Esophagus muscularis mucosa (tissue), 4 donors: ENCODE measurements around the gene SMIM5. TPM values are rescaled to one million over a fixed set of nuclear protein-coding genes. Genes with fewer than 3 reads are reported as not detected.

Experiments
- DNase-seq: peaks from one replicate; pipeline ENCODE4 v3.0.0-alpha.2; 2017; ENCODE audit errors: extremely low spot score
- H3K27ac ChIP-seq, 4 donors: fragments of 200-600 bp; sonication (generic); replicated peaks in 1 of 4; 1 replicate in 3 of 4; 2 replicates in 1 of 4; pipeline ENCODE4 v1.5.1; 2016 to 2019; ENCODE audit warnings: mild to moderate bottlenecking in 1 of 4
- H3K27me3 ChIP-seq, 4 donors: fragments of 200-600 bp; sonication (generic); one replicate each; pipeline versions ENCODE4 v1.5.1 to v1.6.0; 2016 to 2019
- H3K36me3 ChIP-seq, 4 donors: fragments of 200-600 bp; sonication (generic); one replicate each; pipeline ENCODE4 v1.5.1; 2016 to 2019
- H3K4me1 ChIP-seq, 4 donors: fragments of 200-600 bp; sonication (generic); one replicate each; pipeline ENCODE4 v1.5.1; 2016 to 2019
- H3K4me3 ChIP-seq, 4 donors: fragments of 200-600 bp; sonication (generic); 1 replicate in 2 of 4; 2 replicates in 2 of 4; pipeline ENCODE4 v1.5.1; 2016 to 2019; ENCODE audit warnings: mild to moderate bottlenecking in 4 of 4, moderate library complexity in 1 of 4
- H3K9me3 ChIP-seq, 4 donors: fragments of 200-600 bp; sonication (generic); 1 replicate in 3 of 4; 2 replicates in 1 of 4; pipeline ENCODE4 v1.5.1; 2016 to 2019
- EP300 ChIP-seq: sonication (generic); formaldehyde crosslinking; IDR thresholded peaks from one replicate; pipeline ENCODE4 v1.6.1; 2017; ENCODE audit warnings: antibody characterized with exemption
- POLR2A ChIP-seq: fragments of 450-650 bp; IDR thresholded peaks from one replicate; pipeline ENCODE4 v1.6.1; 2017; ENCODE audit warnings: antibody characterized with exemption, moderate library complexity, mild to moderate bottlenecking, low read depth
- POLR2AphosphoS5 ChIP-seq, 2 donors: sonication (generic); formaldehyde crosslinking; IDR thresholded peaks; one replicate each; pipeline ENCODE4 v1.6.1; 2017; ENCODE audit warnings: antibody characterized with exemption in 2 of 2
- WGBS: methylation state at CpG from one replicate; pipeline ENCODE4 v1.1.5; 2018; 5-methylcytosine and 5-hydroxymethylcytosine counted together
- intact Hi-C: fragments of 100-400 bp; cut with DNase I; formaldehyde crosslinking; loops from one replicate; pipeline ENCODE4 v1.15.1; 2023
- total RNA-seq, 4 donors: library from RNA; depleted of rRNA; stranded (reverse); fragments of >200 nt; gene quantifications; one replicate each; pipeline versions ENCODE4 v1.1.0 to v1.2.1, GENCODE V29; 2016
- TF ChIP-seq, protein P1 (sequence below), 3 experiments: fragments of 200-600 bp in 2 of 3; fragments of 450-650 bp in 1 of 3; sonication (generic) in 2 of 3; IDR thresholded peaks; one replicate each; pipeline ENCODE4 v1.5.1; 2017 to 2019; ENCODE audit warnings: antibody characterized with exemption in 3 of 3, mild to moderate bottlenecking in 2 of 3, moderate library complexity in 1 of 3

Gene SMIM5, protein sequence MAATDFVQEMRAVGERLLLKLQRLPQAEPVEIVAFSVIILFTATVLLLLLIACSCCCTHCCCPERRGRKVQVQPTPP
- total RNA-seq: 1 to 10 TPM; 4.3 to 6.6 (median 5.6) TPM

DNA sequence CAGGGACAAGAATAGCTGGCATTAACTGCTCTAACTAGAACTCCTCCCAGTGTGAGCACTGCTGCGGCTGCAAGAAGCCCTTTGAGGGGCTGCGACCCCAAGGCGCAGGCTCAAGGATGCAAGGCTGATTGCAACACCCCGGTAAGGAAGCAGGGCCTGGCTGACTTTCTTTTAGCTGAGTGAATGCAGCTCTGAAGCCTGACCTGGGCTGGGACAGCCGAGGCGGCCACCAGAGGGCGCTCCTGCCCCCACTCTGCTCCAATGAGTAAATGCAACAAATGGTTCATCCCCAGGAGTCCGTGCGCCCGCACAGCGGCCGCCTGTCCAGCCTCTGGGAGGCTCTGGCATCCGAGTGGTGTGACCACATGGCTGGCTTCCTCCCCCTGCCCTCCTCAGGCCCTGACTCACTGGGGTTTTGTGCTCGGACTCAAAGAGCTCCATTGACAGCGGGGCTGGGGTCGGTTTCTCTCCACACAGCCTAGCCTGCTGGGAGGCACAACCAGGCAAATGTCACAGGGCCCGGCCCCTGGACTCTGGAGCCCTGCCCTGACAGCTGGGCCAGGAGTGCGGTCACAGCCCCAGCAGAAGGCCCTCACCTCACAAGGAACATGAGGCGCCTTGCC, at the start of gene SMIM5:
SMIM5 (plus strand) TSS at position 572 of the 623 bp plus-strand sequence. CDS start 6,768 bp downstream, outside the sequence.
- WGBS: 0% methylated on average over 1 of the region's 19 CpGs
- peak; percentile 97 for DNase-seq
- H3K4me3 ChIP-seq: peak within 1 kb of the TSS; percentile 35 to 48 (median 40)

DNA sequence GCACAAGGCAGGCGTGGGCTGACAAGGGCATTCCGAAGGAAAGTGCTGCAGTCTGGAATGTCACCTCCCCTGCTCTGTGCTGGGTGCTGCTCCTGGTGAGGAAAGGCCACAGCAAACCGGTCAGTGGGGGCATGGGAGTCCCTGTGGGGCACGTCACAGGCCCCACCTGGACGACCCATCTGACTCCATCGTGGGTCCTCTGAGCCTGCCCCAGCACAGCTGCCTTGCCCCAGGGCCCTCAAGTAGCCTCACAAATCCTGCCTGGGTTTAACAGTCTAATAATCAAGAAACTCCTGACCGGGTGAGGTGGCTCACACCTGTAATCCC, 48.4 kb upstream of the SMIM5 start:
- Histone ChIP-seq H3K4me1 (peaks cover 12 to 27% (median 25%) of the 10 kb centered on the region in 4 donors), H3K27me3 (peaks cover 0 to 11% (median 5%) of the 10 kb centered on the region in 4 donors), H3K4me3 (no peak overlapping the region), H3K36me3 (no peaks in the 10 kb centered on the region), H3K9me3 (no peaks in the 10 kb centered on the region), H3K27ac (no peak overlapping the region)
- intact Hi-C loops: loop anchor here (5.0 to 10.0 kb wide), 2 partner anchors 47 to 260 kb away; partner anchors contain the start of gene SMIM5
- WGBS: 100% methylated on average over 2 of the region's 7 CpGs
- DNase-seq: no peak
- TF ChIP-seq POLR2AphosphoS5 (IDR thresholded peaks at IDR 0.05) (no peak), EP300 (no peak), POLR2A (no peak)
- TF ChIP-seq, protein P1, sequence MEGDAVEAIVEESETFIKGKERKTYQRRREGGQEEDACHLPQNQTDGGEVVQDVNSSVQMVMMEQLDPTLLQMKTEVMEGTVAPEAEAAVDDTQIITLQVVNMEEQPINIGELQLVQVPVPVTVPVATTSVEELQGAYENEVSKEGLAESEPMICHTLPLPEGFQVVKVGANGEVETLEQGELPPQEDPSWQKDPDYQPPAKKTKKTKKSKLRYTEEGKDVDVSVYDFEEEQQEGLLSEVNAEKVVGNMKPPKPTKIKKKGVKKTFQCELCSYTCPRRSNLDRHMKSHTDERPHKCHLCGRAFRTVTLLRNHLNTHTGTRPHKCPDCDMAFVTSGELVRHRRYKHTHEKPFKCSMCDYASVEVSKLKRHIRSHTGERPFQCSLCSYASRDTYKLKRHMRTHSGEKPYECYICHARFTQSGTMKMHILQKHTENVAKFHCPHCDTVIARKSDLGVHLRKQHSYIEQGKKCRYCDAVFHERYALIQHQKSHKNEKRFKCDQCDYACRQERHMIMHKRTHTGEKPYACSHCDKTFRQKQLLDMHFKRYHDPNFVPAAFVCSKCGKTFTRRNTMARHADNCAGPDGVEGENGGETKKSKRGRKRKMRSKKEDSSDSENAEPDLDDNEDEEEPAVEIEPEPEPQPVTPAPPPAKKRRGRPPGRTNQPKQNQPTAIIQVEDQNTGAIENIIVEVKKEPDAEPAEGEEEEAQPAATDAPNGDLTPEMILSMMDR (IDR thresholded peaks at IDR 0.05): no peak

More for the DNA sequence above, at the start of gene SMIM5:
- H3K27ac ChIP-seq: peak within 1 kb of the TSS; percentile 74 to 86 (median 86)
- H3K36me3 ChIP-seq: peaks cover 0 to 32% (median 15%) of the 10 kb centered on the region in 4 donors
- H3K27me3 ChIP-seq: no peaks in the 10 kb centered on the region
- TF ChIP-seq, protein P1 (IDR thresholded peaks at IDR 0.05): peak in 2 of 3 experiments; percentile 95 to 96
- peak; percentile 2 for TF ChIP-seq POLR2A
- no peak for TF ChIP-seq EP300
- peak; percentile 31 to 75 for TF ChIP-seq POLR2AphosphoS5 (IDR thresholded peaks at IDR 0.05)
- no peaks in the 10 kb centered on the region for H3K9me3 ChIP-seq
- intact Hi-C loops: loop anchor here (1.0 to 5.0 kb wide), 2 partner anchors 46 to 117 kb away; partner anchors contain the start of gene MYO15B
- H3K4me1 ChIP-seq: peaks cover 24 to 31% (median 30%) of the 10 kb centered on the region in 4 donors

DNA sequence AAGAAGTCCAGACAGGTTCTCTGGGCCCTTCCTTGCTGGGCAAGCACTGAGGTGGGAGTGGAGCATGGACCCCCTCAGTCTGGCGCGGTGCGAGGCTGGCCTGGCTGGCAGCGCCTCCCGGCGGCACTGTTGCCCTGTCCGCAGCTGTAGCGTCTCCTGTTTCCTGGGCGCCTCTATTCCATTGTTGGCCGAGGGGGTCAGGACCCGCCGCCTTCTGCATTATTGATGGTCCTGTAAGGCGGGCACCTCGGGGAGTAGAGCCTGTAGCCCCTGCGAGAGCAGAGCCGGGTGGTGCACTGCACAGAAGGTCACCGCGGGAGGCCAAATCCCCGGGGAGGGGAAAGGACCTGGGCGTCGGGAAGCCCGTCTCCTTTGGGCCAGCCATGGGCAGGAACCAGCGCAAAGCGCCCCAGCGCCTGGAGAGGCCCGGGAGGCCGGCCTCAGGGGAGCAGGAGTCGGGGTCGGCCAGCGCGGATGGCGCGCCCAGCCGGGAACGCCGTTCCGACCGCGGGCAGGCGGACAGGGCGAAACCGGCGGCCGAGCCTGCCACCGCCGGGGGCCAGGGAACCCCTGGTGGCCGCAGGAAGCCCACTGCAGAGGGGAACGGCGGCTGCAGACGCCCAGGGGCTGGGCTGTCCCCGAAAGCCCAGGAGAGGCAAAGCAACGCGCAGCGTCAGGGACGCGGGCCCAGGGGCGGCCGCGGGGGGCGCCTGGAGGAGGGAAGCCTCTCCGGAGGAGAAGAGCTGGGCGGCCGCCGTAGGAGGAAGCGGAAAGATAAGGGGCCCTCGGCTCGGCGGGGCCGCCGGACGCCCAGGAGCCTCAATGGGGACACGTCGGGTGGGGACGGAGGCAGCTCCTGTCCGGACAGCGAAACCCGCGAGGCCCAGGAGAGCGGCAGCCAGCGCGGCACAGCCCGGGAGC, 45.3 kb upstream of the SMIM5 start, which contains the start of gene MYO15B:
MYO15B (plus strand) TSS at position 126 of the 921 bp plus-strand sequence; CDS start at position 384, 258 bp downstream.
- WGBS: 10% methylated on average over 37 of the region's 82 CpGs
- H3K36me3 ChIP-seq: peaks cover 0 to 8% (median 0%) of the 10 kb centered on the region in 4 donors
- peaks cover 0 to 11% (median 5%) of the 10 kb centered on the region in 4 donors for H3K27me3 ChIP-seq
- peak within 1 kb of the TSS; percentile 62 to 79 (median 68) for H3K4me3 ChIP-seq
- H3K27ac ChIP-seq: peak within 1 kb of the TSS; percentile 86 to 95 (median 90)
- peaks cover 15 to 37% (median 34%) of the 10 kb centered on the region in 4 donors for H3K4me1 ChIP-seq
- no peaks in the 10 kb centered on the region for H3K9me3 ChIP-seq
- intact Hi-C loops: loop anchor here (2.0 to 10.0 kb wide), 3 partner anchors 44 to 263 kb away; partner anchors contain the start of gene SMIM5
- peak; percentile 30 to 53 for TF ChIP-seq POLR2AphosphoS5 (IDR thresholded peaks at IDR 0.05)
- TF ChIP-seq, protein P1 (IDR thresholded peaks at IDR 0.05): peak; percentile 15 to 43 (median 28)
- TF ChIP-seq POLR2A: no peak
- no peak for TF ChIP-seq EP300
- DNase-seq: no peak

DNA sequence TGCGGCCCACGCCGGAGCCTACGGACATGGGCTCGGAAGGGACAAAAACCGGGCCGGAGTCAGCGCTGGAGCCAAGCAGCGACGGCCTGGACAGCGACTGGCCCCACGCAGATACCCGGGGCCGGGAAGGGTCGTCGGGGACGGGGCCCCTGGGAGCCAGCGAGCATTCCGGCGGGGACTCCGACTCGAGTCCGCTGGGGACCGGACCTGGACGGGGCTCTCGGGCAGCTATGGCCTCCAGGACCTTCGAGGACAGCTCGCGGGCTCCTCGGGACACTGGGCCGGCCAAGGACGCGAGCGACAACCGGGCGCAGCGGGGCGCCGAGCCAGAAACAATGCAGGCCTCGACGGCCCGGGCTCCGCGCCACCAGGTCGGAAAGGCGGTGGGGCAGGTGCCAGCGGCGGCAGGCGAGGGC, 44.6 kb upstream of the SMIM5 start:
- 24% methylated on average over 5 of the region's 49 CpGs for WGBS
- intact Hi-C loops: loop anchor here (2.0 to 10.0 kb wide), 3 partner anchors 44 to 264 kb away; partner anchors contain the start of gene SMIM5
- Histone ChIP-seq H3K27me3 (peaks cover 0 to 11% (median 5%) of the 10 kb centered on the region in 4 donors), H3K36me3 (peaks cover 0 to 8% (median 0%) of the 10 kb centered on the region in 4 donors), H3K27ac (peak overlapping the region; percentile 86 to 95 (median 90)), H3K4me3 (peak overlapping the region; percentile 62 to 79 (median 68)), H3K4me1 (peaks cover 15 to 37% (median 34%) of the 10 kb centered on the region in 4 donors), H3K9me3 (no peaks in the 10 kb centered on the region)
- no peak for TF ChIP-seq EP300
- DNase-seq: no peak
